HEK293T (cell line): ENCODE data around the gene DSCAM.

ENCODE experiments used
- FOXK2 ChIP-seq: fragments of 450-650 bp; IDR thresholded peaks from 2 replicates; pipeline ENCODE4 v1.6.1; 2016; ENCODE audit warnings: mild to moderate bottlenecking
- SP1 ChIP-seq: fragments of 450-650 bp; IDR thresholded peaks from 2 replicates; pipeline ENCODE4 v1.6.1; 2017
- ZNF384 ChIP-seq: fragments of 450-650 bp; IDR thresholded peaks from 2 replicates; pipeline ENCODE4 v1.6.1; 2016

DNA sequence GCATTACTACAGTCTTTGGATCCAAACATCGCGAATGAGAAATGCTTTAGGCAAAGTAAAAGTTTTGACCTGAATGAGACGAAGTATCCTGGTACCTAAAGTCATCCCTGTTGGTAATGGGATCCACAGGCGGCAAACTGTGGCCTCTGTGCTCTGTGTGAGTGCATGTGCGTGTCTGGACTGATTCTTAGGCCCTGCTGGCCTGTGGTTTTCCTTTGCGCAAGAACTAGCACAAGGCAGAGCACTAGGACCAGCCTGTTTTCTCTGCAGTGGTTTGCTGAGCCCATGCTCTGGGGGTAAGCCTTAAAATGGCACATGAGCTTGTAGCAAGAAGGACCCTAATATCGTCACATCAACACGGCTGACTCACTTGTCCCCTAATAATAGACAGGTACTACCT, 251.2 kb downstream of the DSCAM start:
- TF ChIP-seq SP1 = no peak
- TF ChIP-seq FOXK2 = no peak
- TF ChIP-seq ZNF384 = no peak
